ENCODE measurements around the gene RAB20. TPM values are rescaled to one million over a fixed set of nuclear protein-coding genes. Genes with fewer than 3 reads are reported as not detected.

The RAB20 gene
- polyA plus RNA-seq, 1 donor from 2014 or later: not detected

- H3K9me3 ChIP-seq (ENCODE audit: low read length): no peaks in the 10 kb centered on the region
- no peak overlapping the region for H3K27ac ChIP-seq (ENCODE audit: low read length)
- H3K9me2 ChIP-seq (ENCODE audit: insufficient read depth, low read length): no peaks in the 10 kb centered on the region
- no peak overlapping the region for H3K4me2 ChIP-seq (ENCODE audit: low read length)
- H3F3A ChIP-seq (ENCODE audit: insufficient read depth, low read length, poor library complexity, severe bottlenecking): no peaks in the 10 kb centered on the region
- TF ChIP-seq POLR2AphosphoS5 (IDR thresholded peaks at IDR 0.05) (no peak), REST (IDR thresholded peaks at IDR 0.05; ENCODE audit: borderline replicate concordance) (no peak), TAF1 (IDR thresholded peaks at IDR 0.05; ENCODE audit: low read depth) (no peak), CTCF (IDR thresholded peaks at IDR 0.05; ENCODE audit: poor library complexity, severe bottlenecking) (no peak)
- no peaks in the 10 kb centered on the region for H3K36me3 ChIP-seq (ENCODE audit: insufficient read depth, low read length)
- no peak overlapping the region for H3K4me3 ChIP-seq (ENCODE audit: low read length)
- no peaks in the 10 kb centered on the region for H3K79me2 ChIP-seq (replicated peaks; ENCODE audit: insufficient read depth, low read length)
- H3K9ac ChIP-seq (ENCODE audit: low read length): no peak overlapping the region
- H2AFZ ChIP-seq (ENCODE audit: low read depth, low read length): no peak overlapping the region
- no peaks in the 10 kb centered on the region for H4K20me1 ChIP-seq (ENCODE audit: insufficient read depth)
- no peaks in the 10 kb centered on the region for H3K27me3 ChIP-seq (ENCODE audit: insufficient read depth, low read depth, low read length)
These were observed 42.5 kb downstream of the RAB20 start for GRCh38 chr13:110519046-110519445.

- H4K20me1 ChIP-seq (ENCODE audit: insufficient read depth): no peaks in the 10 kb centered on the region
- TF ChIP-seq RAD21 (conservative IDR thresholded peaks at IDR 0.05): no peak
- no peak for TF ChIP-seq MXI1 (conservative IDR thresholded peaks at IDR 0.05; ENCODE audit: poor library complexity, severe bottlenecking)
- no peak for TF ChIP-seq SMC3 (conservative IDR thresholded peaks at IDR 0.05; ENCODE audit: poor library complexity)
- no peak for TF ChIP-seq EP300 (conservative IDR thresholded peaks at IDR 0.05; ENCODE audit: poor library complexity, severe bottlenecking)
- no peak for TF ChIP-seq EZH2 (IDR thresholded peaks at IDR 0.05; ENCODE audit: borderline replicate concordance, insufficient read depth, low read length, poor library complexity, severe bottlenecking)
- TF ChIP-seq REST (IDR thresholded peaks at IDR 0.05; ENCODE audit: borderline replicate concordance): no peak
- TF ChIP-seq CTCF (IDR thresholded peaks at IDR 0.05; ENCODE audit: poor library complexity, severe bottlenecking): no peak
- TF ChIP-seq TAF1 (IDR thresholded peaks at IDR 0.05; ENCODE audit: low read depth): no peak
- TF ChIP-seq POLR2AphosphoS5 (IDR thresholded peaks at IDR 0.05): no peak
- H3K27ac ChIP-seq (ENCODE audit: low read length): no peak overlapping the region
- no peaks in the 10 kb centered on the region for H3F3A ChIP-seq (ENCODE audit: insufficient read depth, low read length, poor library complexity, severe bottlenecking)
- H3K27me3 ChIP-seq (ENCODE audit: insufficient read depth, low read depth, low read length): no peaks in the 10 kb centered on the region
- no peak overlapping the region for H3K9ac ChIP-seq (ENCODE audit: low read length)
- no peaks in the 10 kb centered on the region for H3K9me3 ChIP-seq (ENCODE audit: low read length)
- H3K4me2 ChIP-seq (ENCODE audit: low read length): no peak overlapping the region
- H2AFZ ChIP-seq (ENCODE audit: low read depth, low read length): no peak overlapping the region
- H3K4me3 ChIP-seq (ENCODE audit: low read length): no peak overlapping the region
- H3K9me2 ChIP-seq (ENCODE audit: insufficient read depth, low read length): no peaks in the 10 kb centered on the region
- H3K36me3 ChIP-seq (ENCODE audit: insufficient read depth, low read length): no peaks in the 10 kb centered on the region
- no peaks in the 10 kb centered on the region for H3K79me2 ChIP-seq (replicated peaks; ENCODE audit: insufficient read depth, low read length)
These were observed 43.0 kb downstream of the RAB20 start for GRCh38 chr13:110518571-110518970.
